H1 (cell line): ENCODE results near the gene ZNF148. TPM values are rescaled to one million over a fixed set of nuclear protein-coding genes. Genes with fewer than 3 reads are reported as not detected.

Source experiments
- CTCF ChIA-PET: fragments of 300-600 bp; sonication (Branson Sonifier 250); formaldehyde crosslinking; loops from one replicate; lab custom pipeline; 2021; ENCODE audit not compliant: partially characterized antibody; lab: Charles Lee
- POLR2A ChIA-PET: fragments of 300-600 bp; sonication (Branson Sonifier 250); formaldehyde crosslinking; loops from one replicate; lab custom pipeline; 2021; ENCODE audit warnings: inconsistent platforms; ENCODE audit not compliant: partially characterized antibody; lab: Charles Lee
- DNase-seq, 2 experiments: peaks; one replicate each; pipeline versions ENCODE4 v3.0.0 to v3.0.0-alpha.2; 2010 to 2022; ENCODE audit warnings: low spot score in 2 of 2, low read depth in 1 of 2, mixed read lengths in 1 of 2
- FAIRE-seq: peaks from 2 replicates; lab custom pipeline; 2011; peaks lifted over from hg19 to GRCh38; lab: Jason Lieb, UNC
- H2AFZ ChIP-seq: 2 replicates; pipeline ENCODE4 v1.8.1; 2012; ENCODE audit warnings: low read length, inconsistent platforms
- H2AK5ac ChIP-seq: 2 replicates; pipeline ENCODE4 v1.6.1; 2013; ENCODE audit warnings: low read depth, low read length
- H2BK120ac ChIP-seq: replicated peaks from 2 replicates; pipeline ENCODE3; 2013; ENCODE audit warnings: low read depth, low read length, inconsistent platforms
- H2BK12ac ChIP-seq: 2 replicates; pipeline ENCODE4 v1.6.1; 2013; ENCODE audit warnings: low read depth, low read length
- H2BK15ac ChIP-seq: 2 replicates; pipeline ENCODE4 v1.6.1; 2013; ENCODE audit warnings: low read length
- H2BK20ac ChIP-seq: 2 replicates; pipeline ENCODE4 v1.6.1; 2013; ENCODE audit warnings: low read length
- H2BK5ac ChIP-seq: 2 replicates; pipeline ENCODE4 v1.6.1; 2013; ENCODE audit warnings: low read depth, low read length
- H3K14ac ChIP-seq: 2 replicates; pipeline ENCODE4 v1.6.1; 2013; ENCODE audit warnings: inconsistent platforms; ENCODE audit not compliant: insufficient read length
- H3K18ac ChIP-seq: 2 replicates; pipeline ENCODE4 v1.6.1; 2013; ENCODE audit warnings: low read length; ENCODE audit errors: extremely low read depth
- H3K23ac ChIP-seq: 2 replicates; pipeline ENCODE4 v1.6.1; 2013; ENCODE audit warnings: inconsistent platforms; ENCODE audit not compliant: insufficient read length
- H3K23me2 ChIP-seq: 2 replicates; pipeline ENCODE4 v1.6.1; 2013; ENCODE audit warnings: low read depth, low read length
- H3K27ac ChIP-seq: 2 replicates; pipeline ENCODE4 v1.6.1; 2011; ENCODE audit warnings: low read depth, low read length, inconsistent platforms
- H3K27me3 ChIP-seq, 4 experiments: replicated peaks in 1 of 4; 1 replicate in 1 of 4; 2 replicates in 3 of 4; pipeline versions ENCODE4 v1.6.1 to v1.8.1; 2011 to 2013; ENCODE audit warnings: low read length in 3 of 4, mild to moderate bottlenecking in 3 of 4, inconsistent platforms in 2 of 4, mixed read lengths in 2 of 4, moderate library complexity in 1 of 4; ENCODE audit not compliant: control insufficient read depth in 3 of 4, insufficient read depth in 3 of 4; ENCODE audit errors: extremely low read depth in 1 of 4
- H3K36me3 ChIP-seq, 4 experiments: 2 replicates each; pipeline versions ENCODE4 v1.6.1 to v1.8.1; 2011 to 2013; ENCODE audit warnings: mild to moderate bottlenecking in 4 of 4, low read length in 3 of 4, moderate library complexity in 2 of 4, control low read depth in 1 of 4, inconsistent platforms in 1 of 4; ENCODE audit not compliant: insufficient read depth in 4 of 4, control insufficient read depth in 2 of 4
- H3K4ac ChIP-seq: replicated peaks from 2 replicates; pipeline ENCODE3; 2013; ENCODE audit warnings: low read length, low read depth, mixed read lengths, inconsistent platforms; ENCODE audit not compliant: insufficient read length
- H3K4me1 ChIP-seq, 4 experiments: replicated peaks in 1 of 4; 1 replicate in 1 of 4; 2 replicates in 3 of 4; pipeline versions ENCODE4 v1.6.1 to v1.8.1; 2011 to 2013; ENCODE audit warnings: low read length in 3 of 4, inconsistent platforms in 2 of 4, mixed read lengths in 1 of 4; ENCODE audit not compliant: insufficient read depth in 4 of 4, control insufficient read depth in 3 of 4
- H3K4me2 ChIP-seq, 2 experiments: 2 replicates each; pipeline versions ENCODE4 v1.6.1 to v1.8.1; 2011 to 2013; ENCODE audit warnings: low read depth in 2 of 2, low read length in 2 of 2, control low read depth in 1 of 2, inconsistent platforms in 1 of 2, mild to moderate bottlenecking in 1 of 2; ENCODE audit not compliant: insufficient read depth in 1 of 2
- H3K4me3 ChIP-seq, 4 experiments: fragments of 200-600, 300-600 bp in 1 of 4; sonication (generic), shearing (Covaris generic), sonication (Bioruptor Twin) in 1 of 4; 2 replicates each; pipeline versions ENCODE4 v1.5.1 to v1.8.1; 2011 to 2016; ENCODE audit warnings: low read length in 4 of 4, low read depth in 3 of 4, control low read depth in 2 of 4, inconsistent platforms in 2 of 4, mild to moderate bottlenecking in 2 of 4, mixed read lengths in 1 of 4, moderate library complexity in 1 of 4; ENCODE audit not compliant: insufficient read depth in 2 of 4; ENCODE audit errors: extremely low read depth in 1 of 4
- H3K56ac ChIP-seq: replicated peaks from 2 replicates; pipeline ENCODE3; 2013; ENCODE audit warnings: low read depth, mild to moderate bottlenecking, mixed read lengths, low read length, inconsistent platforms; ENCODE audit not compliant: insufficient read length
- H3K79me1 ChIP-seq: 2 replicates; pipeline ENCODE4 v1.6.1; 2013; ENCODE audit warnings: low read depth, low read length, control low read depth
- H3K79me2 ChIP-seq, 2 experiments: 2 replicates each; pipeline versions ENCODE4 v1.6.1 to v1.8.1; 2012 to 2013; ENCODE audit warnings: low read length in 2 of 2, mild to moderate bottlenecking in 2 of 2, inconsistent platforms in 1 of 2; ENCODE audit not compliant: insufficient read depth in 2 of 2, control insufficient read depth in 1 of 2
- H3K9ac ChIP-seq, 4 experiments: replicated peaks in 1 of 4; 1 replicate in 1 of 4; 2 replicates in 3 of 4; pipeline versions ENCODE4 v1.6.1 to v1.8.1; 2011 to 2013; ENCODE audit warnings: low read depth in 3 of 4, low read length in 3 of 4, control low read depth in 2 of 4, mild to moderate bottlenecking in 2 of 4, moderate library complexity in 2 of 4, inconsistent platforms in 1 of 4; ENCODE audit errors: extremely low read depth in 1 of 4
- H3K9me3 ChIP-seq, 2 experiments: 2 replicates each; pipeline versions ENCODE4 v1.6.1 to v1.8.1; 2012 to 2013; ENCODE audit warnings: mild to moderate bottlenecking in 2 of 2, moderate library complexity in 2 of 2, control low read depth in 1 of 2, inconsistent platforms in 1 of 2, low read depth in 1 of 2, low read length in 1 of 2, mixed read lengths in 1 of 2; ENCODE audit not compliant: insufficient read depth in 2 of 2
- H4K20me1 ChIP-seq, 2 experiments: replicated peaks in 1 of 2; 2 replicates each; pipeline versions ENCODE3 to v1.8.1; 2011 to 2013; ENCODE audit warnings: inconsistent platforms in 2 of 2, low read length in 2 of 2, mild to moderate bottlenecking in 1 of 2; ENCODE audit not compliant: insufficient read depth in 2 of 2, control insufficient read depth in 1 of 2
- H4K5ac ChIP-seq: 2 replicates; pipeline ENCODE4 v1.6.1; 2013; ENCODE audit warnings: low read length, low read depth, mixed read lengths, inconsistent platforms; ENCODE audit not compliant: insufficient read length
- H4K8ac ChIP-seq: 2 replicates; pipeline ENCODE4 v1.8.0; 2013; ENCODE audit warnings: mild to moderate bottlenecking, moderate library complexity, low read length, inconsistent platforms; ENCODE audit not compliant: insufficient read depth; ENCODE audit errors: extremely low read depth
- H4K91ac ChIP-seq: replicated peaks from 2 replicates; pipeline ENCODE3; 2013; ENCODE audit warnings: low read length, mixed read lengths, inconsistent platforms; ENCODE audit not compliant: insufficient read length
- CBX8 ChIP-seq: fragments of 300-800, 300-1000 bp; sonication (generic); IDR thresholded peaks from 2 replicates; pipeline ENCODE4 v1.7.1; 2016; ENCODE audit warnings: low read depth, low read length, borderline replicate concordance
- CHD1 ChIP-seq: IDR thresholded peaks from 2 replicates; pipeline ENCODE4 v1.6.1; 2012; ENCODE audit warnings: low read depth, low read length, improper control_type of control experiment
- FOSL1 ChIP-seq: IDR thresholded peaks from 2 replicates; pipeline ENCODE4 v1.6.1; 2011; ENCODE audit warnings: mild to moderate bottlenecking, low read depth, low read length, moderate library complexity; ENCODE audit not compliant: insufficient read depth
- JUN ChIP-seq: IDR thresholded peaks from 2 replicates; pipeline ENCODE4 v1.6.1; 2011; ENCODE audit warnings: low read depth, mild to moderate bottlenecking, improper control_type of control experiment, low read length
- KDM5A ChIP-seq: fragments of 200-600 bp; IDR thresholded peaks from 2 replicates; pipeline ENCODE4 v1.7.1; 2012; ENCODE audit warnings: mild to moderate bottlenecking, low read length, inconsistent platforms, mixed read lengths
- MAFK ChIP-seq: IDR thresholded peaks from 2 replicates; pipeline ENCODE4 v1.6.1; 2012; ENCODE audit warnings: low read depth, mild to moderate bottlenecking, improper control_type of control experiment, low read length
- NANOG ChIP-seq: IDR thresholded peaks from 2 replicates; pipeline ENCODE4 v1.6.1; 2011; ENCODE audit warnings: low read length, low read depth, mild to moderate bottlenecking, inconsistent platforms; ENCODE audit not compliant: insufficient read depth, poor library complexity, severe bottlenecking
- NRF1 ChIP-seq: IDR thresholded peaks from 2 replicates; pipeline ENCODE4 v1.6.1; 2011; ENCODE audit warnings: mild to moderate bottlenecking, low read depth, low read length, improper control_type of control experiment
- PHF8 ChIP-seq: fragments of 200-600 bp; sonication (generic); conservative IDR thresholded peaks from 2 replicates; pipeline ENCODE4 v1.7.1; 2012; ENCODE audit warnings: low read depth, mild to moderate bottlenecking, inconsistent platforms, low read length, moderate library complexity
- POLR2A ChIP-seq, 2 experiments: IDR thresholded peaks; 1 replicate in 1 of 2; 2 replicates in 1 of 2; pipeline ENCODE4 v1.6.1; 2011; ENCODE audit warnings: low read depth in 2 of 2, low read length in 2 of 2, mild to moderate bottlenecking in 2 of 2; ENCODE audit errors: control extremely low read depth in 1 of 2
- RAD21 ChIP-seq, 2 experiments: IDR thresholded peaks in 1 of 2; conservative IDR thresholded peaks in 1 of 2; 2 replicates each; pipeline ENCODE4 v1.6.1; 2011; ENCODE audit warnings: low read depth in 2 of 2, low read length in 2 of 2, improper control_type of control experiment in 1 of 2, inconsistent platforms in 1 of 2, mild to moderate bottlenecking in 1 of 2, moderate library complexity in 1 of 2
- WGBS, 2 experiments: shearing (Covaris generic) in 1 of 2; methylation state at CpG; one replicate each; pipeline versions ENCODE4 v1.1.6 to v1.1.7; 2013 to 2015; ENCODE audit warnings: low lambda C conversion rate in 2 of 2, mixed read lengths in 2 of 2, inconsistent platforms in 1 of 2, low coverage in 1 of 2, missing lambda C conversion rate in 1 of 2; ENCODE audit not compliant: insufficient replicate concordance in 2 of 2, insufficient coverage in 1 of 2, insufficient read length in 1 of 2; ENCODE audit errors: extremely low coverage in 1 of 2, missing lambda C conversion rate in 1 of 2; 5-methylcytosine and 5-hydroxymethylcytosine counted together
- polyA plus RNA-seq, 7 experiments: library from polyadenylated mRNA; depleted of rRNA in 3 of 7; stranded (reverse) in 5 of 7; unstranded in 2 of 7; fragments of >200 nt in 5 of 7; fragments of 200-250 nt in 2 of 7; gene quantifications; 1 replicate in 5 of 7; 2 replicates in 1 of 7; 4 replicates in 1 of 7; pipeline versions ENCODE4 v1.2.1 to v1.2.3, GENCODE V29; 2011 to 2013; ENCODE audit warnings: missing spikeins in 2 of 7, mixed read lengths in 2 of 7
- total RNA-seq: library from RNA; stranded (reverse); fragmentation: NEBNext Ultra II Directional; extraction: Animal tissue kit (Norgen Biotek cat#: 25700); gene quantifications from 2 replicates; pipeline ENCODE4 v1.2.1, GENCODE V29; 2021
- TF ChIP-seq, protein P1 (sequence below): IDR thresholded peaks from 2 replicates; pipeline ENCODE4 v1.6.1; 2012; ENCODE audit warnings: low read length, inconsistent platforms

ZNF148 gene
- total and polyA plus RNA-seq, 2 of the 8 experiments (the other 6 are each of a cell fraction or from before 2014, with no cell fraction given), result 3.7 to 22.6 TPM

DNA sequence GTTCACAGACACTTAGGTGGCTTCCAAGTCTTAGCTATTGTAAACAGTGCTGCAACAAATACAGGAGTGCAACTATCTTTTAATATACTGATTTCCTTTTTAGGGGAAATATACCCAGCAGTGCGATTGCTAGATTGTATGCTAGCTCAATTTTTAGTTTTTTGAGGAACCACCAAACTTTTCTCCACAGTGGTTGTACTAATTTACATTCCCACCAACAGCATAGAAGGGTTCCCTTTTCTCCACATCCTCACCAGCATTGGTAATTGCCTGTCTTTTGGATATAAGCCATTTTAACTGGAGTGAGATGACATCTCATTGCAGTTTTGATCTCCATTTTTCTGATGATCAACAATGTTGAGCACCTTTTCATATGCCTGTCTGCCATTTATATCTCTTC is 58.9 kb downstream of the ZNF148 start:
- Histone ChIP-seq H3K23me2 (no peaks in the 10 kb centered on the region), H3K18ac (no peak overlapping the region), H3K4me1 (peaks cover 0 to 5% (median 1%) of the 10 kb centered on the region in 4 experiments; a peak in 2 of 7 replicates), H2BK5ac (no peak overlapping the region), H2BK20ac (no peak overlapping the region), H3K27ac (no peak overlapping the region), H3K27me3 (peaks cover 0 to 2% (median 0%) of the 10 kb centered on the region in 4 experiments; a peak in 1 of 7 replicates), H3K9me3 (no peaks in the 10 kb centered on the region), H3K79me2 (no peaks in the 10 kb centered on the region), H2AFZ (no peak overlapping the region), H3K23ac (no peak overlapping the region), H3K56ac (no peak overlapping the region), H3K36me3 (peaks cover 0 to 11% (median 7%) of the 10 kb centered on the region in 4 experiments; a peak in 6 of 8 replicates), H3K9ac (no peak overlapping the region), H3K79me1 (no peaks in the 10 kb centered on the region), H3K4ac (no peak overlapping the region), H2BK12ac (no peak overlapping the region), H2BK120ac (no peak overlapping the region), H4K91ac (no peak overlapping the region), H3K4me2 (no peak overlapping the region), H2AK5ac (no peak overlapping the region), H3K14ac (no peak overlapping the region), H4K20me1 (no peaks in the 10 kb centered on the region), H2BK15ac (no peak overlapping the region), H3K4me3 (no peak overlapping the region), H4K5ac (no peak overlapping the region), H4K8ac (no peak overlapping the region)
- DNase-seq (no peak), FAIRE-seq (no peak)
- POLR2A ChIA-PET, result no interaction called here
- CTCF ChIA-PET, result interaction anchor here (0.7 kb wide), 1 partner anchor 106 kb away, joined by 5 read pairs; no protein-coding TSS in a partner anchor
- 93% methylated on average over 1 of the region's 1 CpG; no CpG with 5 or more reads in 1 of the 2 experiments for WGBS, 2 experiments
- no peak for TF ChIP-seq FOSL1
- TF ChIP-seq, protein P1, sequence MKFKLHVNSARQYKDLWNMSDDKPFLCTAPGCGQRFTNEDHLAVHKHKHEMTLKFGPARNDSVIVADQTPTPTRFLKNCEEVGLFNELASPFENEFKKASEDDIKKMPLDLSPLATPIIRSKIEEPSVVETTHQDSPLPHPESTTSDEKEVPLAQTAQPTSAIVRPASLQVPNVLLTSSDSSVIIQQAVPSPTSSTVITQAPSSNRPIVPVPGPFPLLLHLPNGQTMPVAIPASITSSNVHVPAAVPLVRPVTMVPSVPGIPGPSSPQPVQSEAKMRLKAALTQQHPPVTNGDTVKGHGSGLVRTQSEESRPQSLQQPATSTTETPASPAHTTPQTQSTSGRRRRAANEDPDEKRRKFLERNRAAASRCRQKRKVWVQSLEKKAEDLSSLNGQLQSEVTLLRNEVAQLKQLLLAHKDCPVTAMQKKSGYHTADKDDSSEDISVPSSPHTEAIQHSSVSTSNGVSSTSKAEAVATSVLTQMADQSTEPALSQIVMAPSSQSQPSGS, result no peak
- TF ChIP-seq MAFK, result no peak
- TF ChIP-seq NRF1, result no peak
- no peak for TF ChIP-seq PHF8
- TF ChIP-seq CHD1, result no peak
- TF ChIP-seq JUN, result no peak
- no peak for TF ChIP-seq POLR2A (IDR thresholded peaks at IDR 0.05; ENCODE audit: control extremely low read depth in 1 of 2, low read depth in 2 of 2, low read length in 2 of 2)
- TF ChIP-seq NANOG, result no peak
- TF ChIP-seq CBX8, result no peak
- TF ChIP-seq RAD21 (IDR thresholded peaks at IDR 0.05 in 1 of 2, conservative IDR thresholded peaks at IDR 0.05 in 1 of 2; ENCODE audit: low read depth in 2 of 2, low read length in 2 of 2), result no peak
- TF ChIP-seq KDM5A, result no peak
